Brain microvascular endothelial cell (primary cell): Measurements from ENCODE around the gene PCDHA10.
"Not testable (repeated sequence)": the region's sequence is repeated elsewhere in the genome, so short reads cannot be mapped to it uniquely, and the experiment has no call there.

ENCODE experiments used
- DNase-seq: peaks from one replicate; pipeline ENCODE4 v3.0.0-alpha.2; 2020
- H3K27ac ChIP-seq: fragments of 250-450 bp; sonication (Bioruptor Pico); 2 replicates; pipeline ENCODE4 v1.5.1; 2020; ENCODE audit warnings: mild to moderate bottlenecking, moderate library complexity
- H3K27me3 ChIP-seq: fragments of 250-450 bp; sonication (Bioruptor Pico); replicated peaks from 2 replicates; pipeline ENCODE4 v1.5.1; 2020; ENCODE audit warnings: mild to moderate bottlenecking
- H3K36me3 ChIP-seq: fragments of 250-450 bp; sonication (Bioruptor Pico); replicated peaks from 2 replicates; pipeline ENCODE4 v1.5.1; 2020; ENCODE audit warnings: mild to moderate bottlenecking
- H3K4me3 ChIP-seq: 2 replicates; pipeline ENCODE4 v1.5.1; 2011; ENCODE audit warnings: low read depth, mild to moderate bottlenecking, control low read depth, low read length, moderate library complexity
- CTCF ChIP-seq: IDR thresholded peaks from 2 replicates; pipeline ENCODE4 v1.5.1; 2011; ENCODE audit warnings: low read depth, mild to moderate bottlenecking, moderate library complexity, low read length, control low read depth, inconsistent platforms; ENCODE audit errors: missing control alignments
- in situ Hi-C: cut with HindIII; loops from 2 replicates; pipeline ENCODE4 v1.10.0; 2017; ENCODE audit warnings: low sequenced_read_pairs, low pct_ligation_motif_present

PCDHA10 gene

GRCh38 chr5:140848139-140849102 lies 7.3 kb upstream of the PCDHA10 start, which contains the start of gene PCDHA9:
TSS of gene PCDHA9 (plus strand) at chr5:140848382. CDS start at chr5:140848496, 114 bp downstream.
- H3K4me3 ChIP-seq, in situ Hi-C loops, H3K36me3 ChIP-seq, H3K27ac ChIP-seq, DNase-seq, H3K27me3 ChIP-seq: not testable (repeated sequence)
- peak; percentile 7 for TF ChIP-seq CTCF

GRCh38 chr5:140849831-140850634 lies 5.7 kb upstream of the PCDHA10 start:
- in situ Hi-C loops, H3K27ac ChIP-seq, H3K36me3 ChIP-seq, DNase-seq, H3K27me3 ChIP-seq, H3K4me3 ChIP-seq: not testable (repeated sequence)

GRCh38 chr5:140857177-140857986 lies 1.7 kb downstream of the PCDHA10 start:
- no peaks in the 10 kb centered on the region for H3K36me3 ChIP-seq
- H3K27me3 ChIP-seq, result no peaks in the 10 kb centered on the region
- no peak for TF ChIP-seq CTCF
- H3K4me3 ChIP-seq, result no peak overlapping the region
- in situ Hi-C loops, result no loop called here
- DNase-seq, result no peak
- H3K27ac ChIP-seq, result no peak overlapping the region

- no peak for DNase-seq
- Histone ChIP-seq H3K27ac (no peak overlapping the region), H3K27me3 (no peaks in the 10 kb centered on the region), H3K36me3 (no peaks in the 10 kb centered on the region), H3K4me3 (no peak overlapping the region)
- no peak for TF ChIP-seq CTCF
- in situ Hi-C loops, result no loop called here
Measured at GRCh38 chr5:140857987-140858240, 2.2 kb downstream of the PCDHA10 start.

- in situ Hi-C loops, result no loop called here
- no peaks in the 10 kb centered on the region for H3K36me3 ChIP-seq
- H3K27ac ChIP-seq, result no peak overlapping the region
- H3K4me3 ChIP-seq, result no peak overlapping the region
- no peaks in the 10 kb centered on the region for H3K27me3 ChIP-seq
- no peak for DNase-seq
- no peak for TF ChIP-seq CTCF
Measured at GRCh38 chr5:140862441-140863295, 7.0 kb downstream of the PCDHA10 start.
